OCI-LY3 (cell line): Measurements from ENCODE around the gene DCLK3.

Source experiments
- CTCF ChIP-seq: fragments of 200-600, 300-600 bp; sonication (generic); IDR thresholded peaks from 2 replicates; pipeline ENCODE4 v1.5.1; 2014; ENCODE audit warnings: antibody characterized with exemption, low read length, low read depth
- EZH2phosphoT487 ChIP-seq: fragments of 200-600 bp; shearing (Covaris generic); IDR thresholded peaks from 2 replicates; pipeline ENCODE4 v1.6.1; 2018; ENCODE audit warnings: antibody characterized with exemption, mixed run types, low read depth

- TF ChIP-seq CTCF (no peak), EZH2phosphoT487 (no peak)
Observed at GRCh38 chr3:36701249-36701572, 63.1 kb downstream of the DCLK3 start.
